LNCaP clone FGC (cell line): ENCODE data around the gene ZNF408.
A peak's percentile ranks its signal among the peaks of the same experiment; 100 is the strongest.

Experiments
- DNase-seq: peaks from one replicate; pipeline ENCODE4 v3.0.0-alpha.2; 2011; ENCODE audit warnings: low read depth
- H3K4me3 ChIP-seq: 2 replicates; pipeline ENCODE4 v1.5.1; 2011; ENCODE audit warnings: mild to moderate bottlenecking, low read depth, low read length, control low read depth
- TF ChIP-seq, protein P1 (sequence below): IDR thresholded peaks from 2 replicates; pipeline ENCODE4 v1.5.1; 2012; ENCODE audit warnings: mild to moderate bottlenecking; ENCODE audit not compliant: control insufficient read depth, insufficient read depth; ENCODE audit errors: extremely low read depth

The ZNF408 gene

GRCh38 chr11:46700241-46701077, at the start of gene ZNF408, which contains the start of gene ARHGAP1:
Gene ZNF408, plus strand, starts transcription at chr11:46701031. Its CDS starts 17 bp downstream, at chr11:46701048.
Gene ARHGAP1, minus strand, starts transcription at chr11:46700619. Its CDS starts 4,512 bp downstream, at chr11:46696107.
- peak within 1 kb of the TSS; percentile 100 for H3K4me3 ChIP-seq
- DNase-seq = peak; percentile 97
- TF ChIP-seq, protein P1, sequence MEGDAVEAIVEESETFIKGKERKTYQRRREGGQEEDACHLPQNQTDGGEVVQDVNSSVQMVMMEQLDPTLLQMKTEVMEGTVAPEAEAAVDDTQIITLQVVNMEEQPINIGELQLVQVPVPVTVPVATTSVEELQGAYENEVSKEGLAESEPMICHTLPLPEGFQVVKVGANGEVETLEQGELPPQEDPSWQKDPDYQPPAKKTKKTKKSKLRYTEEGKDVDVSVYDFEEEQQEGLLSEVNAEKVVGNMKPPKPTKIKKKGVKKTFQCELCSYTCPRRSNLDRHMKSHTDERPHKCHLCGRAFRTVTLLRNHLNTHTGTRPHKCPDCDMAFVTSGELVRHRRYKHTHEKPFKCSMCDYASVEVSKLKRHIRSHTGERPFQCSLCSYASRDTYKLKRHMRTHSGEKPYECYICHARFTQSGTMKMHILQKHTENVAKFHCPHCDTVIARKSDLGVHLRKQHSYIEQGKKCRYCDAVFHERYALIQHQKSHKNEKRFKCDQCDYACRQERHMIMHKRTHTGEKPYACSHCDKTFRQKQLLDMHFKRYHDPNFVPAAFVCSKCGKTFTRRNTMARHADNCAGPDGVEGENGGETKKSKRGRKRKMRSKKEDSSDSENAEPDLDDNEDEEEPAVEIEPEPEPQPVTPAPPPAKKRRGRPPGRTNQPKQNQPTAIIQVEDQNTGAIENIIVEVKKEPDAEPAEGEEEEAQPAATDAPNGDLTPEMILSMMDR = no peak

DNA sequence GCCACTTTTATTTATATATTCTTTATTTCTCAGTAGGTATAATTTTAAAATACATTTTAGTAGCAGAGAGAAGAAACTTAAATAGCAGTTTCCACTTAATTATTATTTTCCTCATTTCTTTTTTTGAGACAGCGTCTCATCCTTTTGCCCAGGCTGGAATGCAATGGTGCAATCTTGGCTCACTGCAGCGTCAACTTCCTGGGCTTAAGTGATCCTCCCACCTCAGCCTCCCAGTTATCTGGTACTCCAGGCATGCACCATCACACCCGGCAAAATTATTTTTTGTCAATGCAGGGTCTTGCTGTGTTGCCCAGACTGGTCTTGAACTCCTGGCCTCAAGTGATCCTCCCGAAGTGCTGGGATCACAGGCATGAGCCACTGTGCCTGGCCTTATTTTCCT, 45.2 kb upstream of the ZNF408 start:
- no peak for DNase-seq
- H3K4me3 ChIP-seq = no peak overlapping the region
- TF ChIP-seq, protein P1 = no peak

GRCh38 chr11:46657186-46657585, 43.6 kb upstream of the ZNF408 start:
- TF ChIP-seq, protein P1 = no peak
- H3K4me3 ChIP-seq = no peak overlapping the region
- DNase-seq = no peak

DNA sequence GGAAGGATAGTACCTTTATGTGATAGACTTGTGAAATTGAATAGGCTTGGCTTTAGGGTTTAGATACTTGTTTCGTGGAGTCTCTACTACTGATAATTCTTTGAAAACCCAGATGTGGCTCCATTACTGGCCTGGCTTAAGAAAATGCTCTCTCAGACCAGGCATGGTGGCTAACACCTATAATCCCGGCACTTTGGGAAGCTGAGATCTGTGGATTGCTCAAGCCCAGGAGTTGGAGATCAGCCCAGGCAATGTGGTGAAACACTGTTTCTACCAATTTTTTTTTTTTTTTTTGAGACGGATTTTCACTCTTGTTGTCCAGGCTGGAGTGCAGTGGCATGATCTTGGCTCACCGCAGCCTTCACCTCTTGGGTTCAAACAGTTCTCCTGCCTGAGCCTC, 42.6 kb upstream of the ZNF408 start:
- TF ChIP-seq, protein P1 = no peak
- DNase-seq = no peak
- no peak overlapping the region for H3K4me3 ChIP-seq

GRCh38 chr11:46659908-46660307, 40.9 kb upstream of the ZNF408 start:
- no peak overlapping the region for H3K4me3 ChIP-seq
- TF ChIP-seq, protein P1 = no peak
- DNase-seq = no peak

- H3K4me3 ChIP-seq = no peak overlapping the region
- no peak for DNase-seq
- TF ChIP-seq, protein P1 = no peak
These were observed 39.0 kb upstream of the ZNF408 start for GRCh38 chr11:46661836-46662235.
